ENCODE results near the gene DOCK11. TPM values are rescaled to one million over a fixed set of nuclear protein-coding genes. Genes with fewer than 3 reads are reported as not detected.

Gene DOCK11
- total RNA-seq, 1 experiment from 2014 or later = 7.4 TPM

- no peak for DNase-seq (ENCODE audit: low read depth)
Measured at GRCh38 chrX:118528071-118528737, 32.6 kb downstream of the DOCK11 start.

- DNase-seq (ENCODE audit: low read depth) = peak; percentile 17
Measured at GRCh38 chrX:118530219-118530911, 34.8 kb downstream of the DOCK11 start.

GRCh38 chrX:118534716-118535493 lies 39.3 kb downstream of the DOCK11 start:
- no peak for DNase-seq (ENCODE audit: low read depth)

- DNase-seq (ENCODE audit: low read depth) = no peak
Measured at GRCh38 chrX:118536204-118536603, 40.6 kb downstream of the DOCK11 start.

GRCh38 chrX:118536687-118537461 lies 41.3 kb downstream of the DOCK11 start:
- no peak for DNase-seq (ENCODE audit: low read depth)

GRCh38 chrX:118538386-118538785 lies 42.8 kb downstream of the DOCK11 start:
- no peak for DNase-seq (ENCODE audit: low read depth)

- DNase-seq (ENCODE audit: low read depth) = no peak
Measured at GRCh38 chrX:118540342-118540741, 44.7 kb downstream of the DOCK11 start.

- no peak for DNase-seq (ENCODE audit: low read depth)
Measured at GRCh38 chrX:118541482-118541881, 45.9 kb downstream of the DOCK11 start.

- no peak for DNase-seq (ENCODE audit: low read depth)
Measured at GRCh38 chrX:118545510-118545909, 49.9 kb downstream of the DOCK11 start.

- DNase-seq (ENCODE audit: low read depth) = no peak
Measured at GRCh38 chrX:118548841-118549240, 53.2 kb downstream of the DOCK11 start.

- DNase-seq (ENCODE audit: low read depth) = peak; percentile 73
Measured at GRCh38 chrX:118550792-118551191, 55.2 kb downstream of the DOCK11 start.

- no peak for DNase-seq (ENCODE audit: low read depth)
Measured at GRCh38 chrX:118551426-118551825, 55.8 kb downstream of the DOCK11 start.

GRCh38 chrX:118552121-118552900 lies 56.7 kb downstream of the DOCK11 start:
- peak; percentile 83 for DNase-seq (ENCODE audit: low read depth)

- no peak for DNase-seq (ENCODE audit: low read depth)
Measured at GRCh38 chrX:118553042-118553710, 57.6 kb downstream of the DOCK11 start.

- DNase-seq (ENCODE audit: low read depth) = no peak
Measured at GRCh38 chrX:118554511-118554910, 58.9 kb downstream of the DOCK11 start.

GRCh38 chrX:118558926-118559325 lies 63.3 kb downstream of the DOCK11 start:
- DNase-seq (ENCODE audit: low read depth) = no peak

GRCh38 chrX:118560489-118560888 lies 64.9 kb downstream of the DOCK11 start:
- no peak for DNase-seq (ENCODE audit: low read depth)

- no peak for DNase-seq (ENCODE audit: low read depth)
Measured at GRCh38 chrX:118562582-118563164, 67.1 kb downstream of the DOCK11 start.

- DNase-seq (ENCODE audit: low read depth) = no peak
Measured at GRCh38 chrX:118564498-118564897, 68.9 kb downstream of the DOCK11 start.

- DNase-seq (ENCODE audit: low read depth) = no peak
Measured at GRCh38 chrX:118565853-118566252, 70.2 kb downstream of the DOCK11 start.

Measured in HT1080 (cell line).